ENCODE measurements around the gene C1orf167.

C1orf167 gene

GRCh38 chr1:11735854-11736745, 25.9 kb upstream of the C1orf167 start, which contains the start of gene AGTRAP:
AGTRAP (plus strand) TSS chr1:11736136; CDS start chr1:11736209, 73 bp downstream.
- peak; percentile 81 to 90 for ATAC-seq

GRCh38 chr1:11736746-11737639, 25.0 kb upstream of the C1orf167 start:
- peak; percentile 25 to 30 for ATAC-seq

- ATAC-seq = no peak
Measured at GRCh38 chr1:11738096-11738495, 23.9 kb upstream of the C1orf167 start.

GRCh38 chr1:11738783-11739182, 23.2 kb upstream of the C1orf167 start:
- ATAC-seq = no peak

- ATAC-seq = peak in 1 of 2 donors; percentile 27
Measured at GRCh38 chr1:11740258-11741192, 21.5 kb upstream of the C1orf167 start.

- no peak for ATAC-seq
Measured at GRCh38 chr1:11741482-11741881, 20.5 kb upstream of the C1orf167 start.

- no peak for ATAC-seq
Measured at GRCh38 chr1:11741919-11742558, 20.0 kb upstream of the C1orf167 start.

GRCh38 chr1:11744287-11744686, 17.7 kb upstream of the C1orf167 start:
- ATAC-seq = no peak

GRCh38 chr1:11746092-11746491, 15.9 kb upstream of the C1orf167 start:
- no peak for ATAC-seq

- no peak for ATAC-seq
Measured at GRCh38 chr1:11746795-11747487, 15.1 kb upstream of the C1orf167 start.

GRCh38 chr1:11748294-11749202, 13.4 kb upstream of the C1orf167 start:
- no peak for ATAC-seq

GRCh38 chr1:11749203-11749689, 12.7 kb upstream of the C1orf167 start:
- peak; percentile 72 to 87 for ATAC-seq

- ATAC-seq = no peak
Measured at GRCh38 chr1:11749996-11750395, 12.0 kb upstream of the C1orf167 start.

GRCh38 chr1:11751087-11751486, 10.9 kb upstream of the C1orf167 start:
- ATAC-seq = no peak

- no peak for ATAC-seq
Measured at GRCh38 chr1:11752359-11753088, 9.5 kb upstream of the C1orf167 start.

- ATAC-seq = no peak
Measured at GRCh38 chr1:11753555-11754208, 8.3 kb upstream of the C1orf167 start.

GRCh38 chr1:11757047-11757446, 4.9 kb upstream of the C1orf167 start:
- no peak for ATAC-seq

- ATAC-seq = no peak
Measured at GRCh38 chr1:11759791-11760190, 2.2 kb upstream of the C1orf167 start.

- ATAC-seq = no peak
Measured at GRCh38 chr1:11761285-11761684, 708 bp upstream of the C1orf167 start.
